ENCODE results near the gene MICALL2.

GRCh38 chr7:1485156-1485555, 25.9 kb upstream of the MICALL2 start:
- TF ChIP-seq CTCF (IDR thresholded peaks at IDR 0.05) (no peak), POLR2AphosphoS5 (IDR thresholded peaks at IDR 0.05) (no peak), POLR2A (IDR thresholded peaks at IDR 0.05; ENCODE audit: low read depth) (no peak)
